GM23338 (cell line): ENCODE measurements around the gene IDH2. TPM values are rescaled to one million over a fixed set of nuclear protein-coding genes. Genes with fewer than 3 reads are reported as not detected.

ENCODE experiments used
- ATAC-seq: fragments of 200-7000 bp; cut with Tn5 transposase; 3 replicates; pipeline ENCODE4 v1.9.1; 2020
- DNase-seq: peaks from one replicate; pipeline ENCODE4 v3.0.0-alpha.2; 2015; ENCODE audit warnings: low spot score
- H2AFZ ChIP-seq: fragments of 200-600 bp; sonication (generic); 2 replicates; pipeline ENCODE4 v1.8.0; 2016; ENCODE audit warnings: antibody characterized with exemption, mild to moderate bottlenecking, moderate library complexity
- H3F3A ChIP-seq: fragments of 200-600 bp; sonication (generic); replicated peaks from 2 replicates; pipeline ENCODE4 v1.8.0; 2017; ENCODE audit warnings: antibody characterized with exemption, mixed run types, low read depth
- H3K27ac ChIP-seq: fragments of 200-600 bp; sonication (generic); 2 replicates; pipeline ENCODE4 v1.6.1; 2016; ENCODE audit warnings: low read depth
- H3K27me3 ChIP-seq: fragments of 200-600 bp; sonication (generic); 2 replicates; pipeline ENCODE4 v1.8.0; 2016; ENCODE audit warnings: mild to moderate bottlenecking, mixed run types, moderate library complexity; ENCODE audit not compliant: insufficient read depth
- H3K36me3 ChIP-seq: fragments of 200-600 bp; sonication (generic); 2 replicates; pipeline ENCODE4 v1.8.0; 2016; ENCODE audit warnings: mild to moderate bottlenecking; ENCODE audit not compliant: insufficient read depth
- H3K4me1 ChIP-seq: fragments of 200-600 bp; sonication (generic); 2 replicates; pipeline ENCODE4 v1.8.0; 2016; ENCODE audit warnings: mild to moderate bottlenecking, moderate library complexity; ENCODE audit not compliant: insufficient read depth
- H3K4me2 ChIP-seq: fragments of 200-600 bp; sonication (generic); 2 replicates; pipeline ENCODE4 v1.7.1; 2017; ENCODE audit warnings: mixed run types
- H3K4me3 ChIP-seq: fragments of 200-600 bp; sonication (generic); 2 replicates; pipeline ENCODE4 v1.6.1; 2016; ENCODE audit warnings: mixed run types
- H3K79me2 ChIP-seq: fragments of 200-600 bp; sonication (generic); replicated peaks from 2 replicates; pipeline ENCODE4 v1.8.0; 2017; ENCODE audit warnings: mild to moderate bottlenecking; ENCODE audit not compliant: insufficient read depth
- H3K9me2 ChIP-seq: fragments of 200-600 bp; sonication (generic); 2 replicates; pipeline ENCODE4 v1.8.0; 2017; ENCODE audit not compliant: insufficient read depth
- H4K20me1 ChIP-seq: fragments of 200-600 bp; sonication (generic); replicated peaks from 2 replicates; pipeline ENCODE4 v1.8.0; 2017; ENCODE audit warnings: mild to moderate bottlenecking; ENCODE audit not compliant: insufficient read depth
- H3K27ac Mint-ChIP-seq: 2 replicates; pipeline ENCODE4 v1.8.0; 2020; ENCODE audit warnings: inconsistent platforms, mild to moderate bottlenecking, moderate library complexity, mixed read lengths
- H3K27me3 Mint-ChIP-seq: 3 replicates; pipeline ENCODE4 v1.8.0; 2022; ENCODE audit warnings: low read depth, mild to moderate bottlenecking, moderate library complexity, mixed read lengths, inconsistent platforms; ENCODE audit not compliant: insufficient read depth, poor library complexity
- H3K36me3 Mint-ChIP-seq: 3 replicates; pipeline ENCODE4 v1.8.0; 2021; ENCODE audit warnings: low read depth, mild to moderate bottlenecking, inconsistent platforms, moderate library complexity, mixed read lengths
- H3K4me1 Mint-ChIP-seq: 3 replicates; pipeline ENCODE4 v1.8.0; 2020; ENCODE audit warnings: mild to moderate bottlenecking, inconsistent platforms, mixed read lengths
- H3K4me3 Mint-ChIP-seq: 3 replicates; pipeline ENCODE4 v1.8.0; 2021; ENCODE audit warnings: moderate library complexity, mild to moderate bottlenecking, inconsistent platforms, mixed read lengths
- H3K9me3 Mint-ChIP-seq: 3 replicates; pipeline ENCODE4 v1.8.0; 2020; ENCODE audit warnings: moderate library complexity, mild to moderate bottlenecking, inconsistent platforms, mixed read lengths
- CREB1 ChIP-seq: fragments of 250-450 bp; sonication (Bioruptor Pico); IDR thresholded peaks from 2 replicates; pipeline ENCODE4 v1.5.0; 2020; ENCODE audit warnings: low read depth, mild to moderate bottlenecking, moderate library complexity
- ETS1 ChIP-seq: IDR thresholded peaks from 2 replicates; pipeline ENCODE4 v1.6.1; 2016; ENCODE audit warnings: antibody characterized with exemption
- JUNB ChIP-seq: IDR thresholded peaks from one replicate; pipeline ENCODE4 v1.6.1; 2016; ENCODE audit warnings: antibody characterized with exemption; ENCODE audit not compliant: unreplicated experiment
- NANOG ChIP-seq: IDR thresholded peaks from 2 replicates; pipeline ENCODE4 v1.6.1; 2016; ENCODE audit warnings: antibody characterized with exemption, borderline replicate concordance
- POLR2AphosphoS5 ChIP-seq: IDR thresholded peaks from 2 replicates; pipeline ENCODE4 v1.6.1; 2016; ENCODE audit warnings: antibody characterized with exemption, low read depth
- STAT1 ChIP-seq: IDR thresholded peaks from one replicate; pipeline ENCODE4 v1.6.1; 2016; ENCODE audit warnings: antibody characterized with exemption; ENCODE audit not compliant: unreplicated experiment
- ZNF462 ChIP-seq: fragments of 250-450 bp; sonication (Bioruptor Pico); IDR thresholded peaks from 2 replicates; pipeline ENCODE4 v1.5.0; 2020; ENCODE audit warnings: mild to moderate bottlenecking, moderate library complexity
- polyA plus RNA-seq: library from polyadenylated mRNA; unstranded; fragments of >200 nt; fragmentation: Nextera tagmentation; extraction: Ambion mirVana; gene quantifications from 2 replicates; pipeline ENCODE4 v1.2.1, GENCODE V29; 2016
- total RNA-seq: library from RNA; depleted of rRNA; stranded (reverse); fragments of >200 nt; shearing (Covaris generic); gene quantifications from 2 replicates; pipeline ENCODE4 v1.2.3, GENCODE V29; 2014

Gene IDH2
- total and polyA plus RNA-seq, 2 experiments from 2014 or later = 54.9 to 64.0 TPM

- no peak for DNase-seq
- Mint-ChIP-seq H3K4me3 (no peak overlapping the region), H3K4me1 (peaks cover 22% of the 10 kb centered on the region), H3K9me3 (no peaks in the 10 kb centered on the region; the same call in 2 of the 3 replicates), H3K27ac (no peak overlapping the region), H3K27me3 (peaks cover 5% of the 10 kb centered on the region), H3K36me3 (no peaks in the 10 kb centered on the region)
- H3K36me3 ChIP-seq = no peaks in the 10 kb centered on the region
- TF ChIP-seq ETS1 (no peak), POLR2AphosphoS5 (no peak), NANOG (no peak), JUNB (no peak), ZNF462 (CRISPR knock-in tag) (no peak), STAT1 (no peak), CREB1 (CRISPR knock-in tag) (no peak)
- no peak for ATAC-seq
- no peaks in the 10 kb centered on the region for H3K27me3 ChIP-seq
- H3K79me2 ChIP-seq = no peaks in the 10 kb centered on the region
- no peak overlapping the region for H3K4me2 ChIP-seq
- H3K4me1 ChIP-seq = peaks cover 21% of the 10 kb centered on the region
- H2AFZ ChIP-seq = 0 out of 2 replicates have a peak overlapping the region, but pooled peaks have one; percentile 34
- no peaks in the 10 kb centered on the region for H4K20me1 ChIP-seq
- H3F3A ChIP-seq = no peaks in the 10 kb centered on the region
- no peaks in the 10 kb centered on the region for H3K9me2 ChIP-seq
- no peak overlapping the region for H3K27ac ChIP-seq
- no peak overlapping the region for H3K4me3 ChIP-seq
Measured at GRCh38 chr15:90124507-90124906, 22.2 kb upstream of the IDH2 start.
